HFFc6 (cell line): ENCODE results near the gene RRAS. TPM values are rescaled to one million over a fixed set of nuclear protein-coding genes. Genes with fewer than 3 reads are reported as not detected.

Source experiments
- DNase-seq: peaks from one replicate; pipeline ENCODE4 v3.0.0-alpha.2; 2018
- H3K27ac Mint-ChIP-seq: 2 replicates; pipeline ENCODE4 v1.8.0; 2020; ENCODE audit warnings: mild to moderate bottlenecking, mixed read lengths
- H3K27me3 Mint-ChIP-seq: 2 replicates; pipeline ENCODE4 v1.8.0; 2021; ENCODE audit warnings: mild to moderate bottlenecking, moderate library complexity, mixed read lengths; ENCODE audit not compliant: insufficient read depth
- H3K36me3 Mint-ChIP-seq: 2 replicates; pipeline ENCODE4 v1.8.0; 2021; ENCODE audit warnings: low read depth, mixed read lengths
- H3K4me1 Mint-ChIP-seq: 2 replicates; pipeline ENCODE4 v1.8.0; 2020; ENCODE audit warnings: low read depth, mixed read lengths
- H3K4me3 Mint-ChIP-seq: 2 replicates; pipeline ENCODE4 v1.8.0; 2020; ENCODE audit warnings: mild to moderate bottlenecking, moderate library complexity, mixed read lengths
- H3K9me3 Mint-ChIP-seq: 2 replicates; pipeline ENCODE4 v1.8.0; 2020; ENCODE audit warnings: mild to moderate bottlenecking, mixed read lengths
- CTCF ChIP-seq: fragments of 200-600 bp; sonication (generic); IDR thresholded peaks from 2 replicates; pipeline ENCODE4 v1.5.0; 2021; ENCODE audit warnings: antibody characterized with exemption, mild to moderate bottlenecking
- total RNA-seq, 6 experiments: library from RNA; stranded (reverse); fragmentation: NEBNext Ultra II Directional; extraction: Animal tissue kit (Norgen Biotek cat#: 25700); gene quantifications; 2 replicates in 1 of 6; 3 replicates in 5 of 6; pipeline ENCODE4 v1.2.3, GENCODE V29; 2021

RRAS gene
- total RNA-seq, 6 experiments from 2014 or later, result 130 to 162 (median 133) TPM

- TF ChIP-seq CTCF, result no peak
- DNase-seq, result no peak
- peak overlapping the region; percentile 90 for H3K4me3 Mint-ChIP-seq
- no peaks in the 10 kb centered on the region for H3K9me3 Mint-ChIP-seq
- peaks cover 20% of the 10 kb centered on the region for H3K4me1 Mint-ChIP-seq
- peak overlapping the region; percentile 70 for H3K27ac Mint-ChIP-seq
- H3K27me3 Mint-ChIP-seq, result peaks cover 2% of the 10 kb centered on the region; the same call in 1 of the 2 replicates
- peaks cover 12% of the 10 kb centered on the region; the same call in 1 of the 2 replicates for H3K36me3 Mint-ChIP-seq
Measured at GRCh38 chr19:49592486-49593232, 47.3 kb downstream of the RRAS start.

- peaks cover 20% of the 10 kb centered on the region for H3K4me1 Mint-ChIP-seq
- no peak for TF ChIP-seq CTCF
- H3K27me3 Mint-ChIP-seq, result peaks cover 2% of the 10 kb centered on the region; the same call in 1 of the 2 replicates
- H3K27ac Mint-ChIP-seq, result peak overlapping the region; percentile 70
- peak; percentile 44 for DNase-seq
- no peaks in the 10 kb centered on the region for H3K9me3 Mint-ChIP-seq
- H3K4me3 Mint-ChIP-seq, result peak overlapping the region; percentile 90
- H3K36me3 Mint-ChIP-seq, result peaks cover 12% of the 10 kb centered on the region; the same call in 1 of the 2 replicates
Measured at GRCh38 chr19:49591731-49592485, 48.0 kb downstream of the RRAS start.

GRCh38 chr19:49590971-49591730, 48.8 kb downstream of the RRAS start, which contains the start of gene PRR12:
PRR12 (plus strand) TSS chr19:49591182; CDS start chr19:49591655, 473 bp downstream.
- Mint-ChIP-seq H3K9me3 (no peaks in the 10 kb centered on the region), H3K4me1 (peaks cover 20% of the 10 kb centered on the region), H3K27me3 (peaks cover 2% of the 10 kb centered on the region; the same call in 1 of the 2 replicates), H3K27ac (peak within 1 kb of the TSS; percentile 86), H3K4me3 (peak within 1 kb of the TSS; percentile 90), H3K36me3 (peaks cover 12% of the 10 kb centered on the region; the same call in 1 of the 2 replicates)
- peak; percentile 31 for DNase-seq
- TF ChIP-seq CTCF, result peak; percentile 23

GRCh38 chr19:49590071-49590970, 49.6 kb downstream of the RRAS start:
- Mint-ChIP-seq H3K27me3 (peaks cover 2% of the 10 kb centered on the region; the same call in 1 of the 2 replicates), H3K36me3 (peaks cover 12% of the 10 kb centered on the region; the same call in 1 of the 2 replicates), H3K4me1 (peaks cover 20% of the 10 kb centered on the region), H3K27ac (peak overlapping the region; percentile 86), H3K9me3 (no peaks in the 10 kb centered on the region), H3K4me3 (peak overlapping the region; percentile 90)
- TF ChIP-seq CTCF, result peak; percentile 35; the same call in 1 of the 2 replicates
- peak; percentile 94 for DNase-seq
